CD8-positive, alpha-beta memory T cell (primary cell): Measurements from ENCODE around the gene ZNF467. TPM values are rescaled to one million over a fixed set of nuclear protein-coding genes. Genes with fewer than 3 reads are reported as not detected.

Experiments used
- CTCF ChIA-PET: fragments of 350-600 bp; sonication (Branson Sonifier 250); formaldehyde crosslinking; loops from one replicate; lab custom pipeline; 2021; ENCODE audit warnings: antibody characterized with exemption; lab: Charles Lee
- POLR2A ChIA-PET: fragments of 350-600 bp; sonication (Branson Sonifier 250); formaldehyde crosslinking; loops from one replicate; lab custom pipeline; 2021; ENCODE audit warnings: antibody characterized with exemption; lab: Charles Lee
- DNase-seq, 5 donors: peaks; one replicate each; pipeline versions ENCODE4 v3.0.0 to v3.0.0-alpha.2; 2020 to 2022; ENCODE audit warnings: mixed read lengths in 1 of 5
- H3K27ac ChIP-seq: one replicate; pipeline ENCODE4 v1.7.0; 2013; ENCODE audit warnings: low read depth, mild to moderate bottlenecking, low read length, moderate library complexity
- H3K27me3 ChIP-seq: 2 replicates; pipeline ENCODE4 v1.7.0; 2013; ENCODE audit warnings: low read length, mild to moderate bottlenecking; ENCODE audit not compliant: insufficient read depth, poor library complexity, severe bottlenecking
- H3K36me3 ChIP-seq: 2 replicates; pipeline ENCODE4 v1.7.0; 2013; ENCODE audit warnings: mild to moderate bottlenecking, low read length, moderate library complexity; ENCODE audit not compliant: insufficient read depth
- H3K4me1 ChIP-seq: 2 replicates; pipeline ENCODE4 v1.7.0; 2013; ENCODE audit warnings: mild to moderate bottlenecking, low read length, moderate library complexity; ENCODE audit not compliant: insufficient read depth
- H3K4me3 ChIP-seq: 2 replicates; pipeline ENCODE4 v1.7.0; 2013; ENCODE audit warnings: mild to moderate bottlenecking, low read length
- H3K9me3 ChIP-seq: 2 replicates; pipeline ENCODE4 v1.7.0; 2013; ENCODE audit warnings: mild to moderate bottlenecking, low read length
- H3K27ac Mint-ChIP-seq, 8 donors: one replicate each; pipeline ENCODE4 v1.8.0; 2020 to 2021; ENCODE audit warnings: mixed read lengths in 8 of 8, mild to moderate bottlenecking in 6 of 8, inconsistent platforms in 3 of 8, moderate library complexity in 3 of 8
- H3K27me3 Mint-ChIP-seq, 2 donors: one replicate each; pipeline ENCODE4 v1.8.0; 2020 to 2021; ENCODE audit warnings: mixed read lengths in 2 of 2, mild to moderate bottlenecking in 1 of 2, moderate library complexity in 1 of 2
- H3K36me3 Mint-ChIP-seq, 3 donors: one replicate each; pipeline ENCODE4 v1.8.0; 2020 to 2021; ENCODE audit warnings: mixed read lengths in 3 of 3, inconsistent platforms in 1 of 3, mild to moderate bottlenecking in 1 of 3
- H3K4me1 Mint-ChIP-seq, 3 donors: one replicate each; pipeline ENCODE4 v1.8.0; 2020 to 2021; ENCODE audit warnings: mixed read lengths in 3 of 3, inconsistent platforms in 1 of 3, mild to moderate bottlenecking in 1 of 3
- H3K4me3 Mint-ChIP-seq, 7 donors: one replicate each; pipeline ENCODE4 v1.8.0; 2020 to 2021; ENCODE audit warnings: mixed read lengths in 7 of 7, mild to moderate bottlenecking in 6 of 7, moderate library complexity in 4 of 7, inconsistent platforms in 2 of 7
- H3K9me3 Mint-ChIP-seq, 5 donors: one replicate each; pipeline ENCODE4 v1.8.0; 2020 to 2022; ENCODE audit warnings: mixed read lengths in 5 of 5, mild to moderate bottlenecking in 3 of 5, moderate library complexity in 2 of 5, inconsistent platforms in 1 of 5
- polyA plus RNA-seq: library from polyadenylated mRNA; unstranded; fragments of 300-500 nt; fragmentation: Illumina TruSeq; gene quantifications from one replicate; pipeline ENCODE4 v1.2.3, GENCODE V29; 2021
- total RNA-seq, 2 experiments: library from RNA; stranded (reverse); gene quantifications; one replicate each; pipeline ENCODE4 v1.2.3, GENCODE V29; 2021

ZNF467 gene
- total and polyA plus RNA-seq, 3 experiments from 2014 or later = 0.24 to 1.3 TPM; not detected in 1

DNA sequence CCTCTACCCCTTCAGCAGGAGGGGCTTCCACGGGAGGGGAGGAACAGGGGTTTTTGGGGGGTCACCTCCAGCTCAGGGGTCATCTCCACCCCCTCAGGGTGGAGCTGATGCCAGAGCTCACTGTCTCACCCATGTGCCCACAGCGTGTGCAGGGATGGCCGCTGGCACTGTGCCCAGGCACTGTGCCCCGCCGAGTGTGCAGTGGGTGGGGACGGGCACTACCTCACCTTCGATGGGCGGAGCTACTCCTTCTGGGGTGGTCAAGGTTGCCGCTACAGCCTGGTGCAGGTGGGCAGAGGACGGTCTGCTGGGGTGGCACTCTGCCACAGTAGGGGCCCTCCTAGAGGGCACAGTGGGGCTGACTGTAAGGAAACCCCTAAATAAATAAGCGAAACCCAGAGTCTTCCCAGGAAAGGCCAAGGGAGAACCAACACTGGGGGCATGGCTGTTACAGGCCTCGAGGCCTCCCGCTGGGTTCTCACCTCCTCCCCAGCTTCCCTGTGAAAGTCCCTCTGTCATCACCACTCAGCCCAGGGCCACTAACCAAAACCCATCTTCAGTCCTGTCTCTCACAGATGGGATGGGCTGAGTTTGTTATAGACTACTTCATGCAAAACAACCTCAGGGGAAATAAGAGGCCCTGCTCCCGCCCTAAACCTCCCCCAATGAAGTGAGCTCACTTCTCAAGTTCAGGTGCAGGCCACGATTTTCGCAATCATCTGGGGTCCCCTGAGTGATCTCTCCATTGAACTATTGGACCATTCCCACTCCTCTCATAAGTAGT lies 7.4 kb upstream of the ZNF467 start:
- H3K36me3 ChIP-seq = no peaks in the 10 kb centered on the region
- ChIA-PET POLR2A (no interaction called here), CTCF (no interaction called here)
- Mint-ChIP-seq H3K27ac (no peak overlapping the region), H3K9me3 (no peaks in the 10 kb centered on the region), H3K4me1 (no peaks in the 10 kb centered on the region), H3K4me3 (no peak overlapping the region), H3K36me3 (no peaks in the 10 kb centered on the region), H3K27me3 (no peaks in the 10 kb centered on the region)
- no peaks in the 10 kb centered on the region for H3K27me3 ChIP-seq
- H3K27ac ChIP-seq = no peak overlapping the region
- DNase-seq = no peak
- no peak overlapping the region for H3K4me3 ChIP-seq
- H3K9me3 ChIP-seq = no peaks in the 10 kb centered on the region
- H3K4me1 ChIP-seq = no peaks in the 10 kb centered on the region

DNA sequence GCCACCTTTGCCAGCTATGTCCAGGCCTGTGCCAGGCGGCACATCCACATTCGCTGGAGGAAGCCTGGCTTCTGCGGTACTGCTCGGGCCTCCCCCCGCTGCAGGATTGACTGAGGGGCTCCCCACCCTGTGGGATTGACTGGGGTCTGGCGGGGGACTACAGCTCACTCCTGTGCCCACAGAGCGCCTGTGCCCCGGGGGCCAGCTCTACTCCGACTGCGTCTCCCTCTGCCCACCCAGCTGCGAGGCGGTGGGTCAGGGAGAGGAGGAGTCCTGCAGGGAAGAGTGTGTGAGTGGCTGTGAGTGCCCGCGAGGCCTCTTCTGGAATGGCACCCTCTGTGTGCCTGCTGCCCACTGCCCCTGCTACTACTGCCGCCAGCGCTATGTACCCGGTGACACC lies 6.7 kb upstream of the ZNF467 start:
- Histone ChIP-seq H3K4me1 (no peaks in the 10 kb centered on the region), H3K27me3 (no peaks in the 10 kb centered on the region), H3K9me3 (no peaks in the 10 kb centered on the region), H3K4me3 (no peak overlapping the region), H3K27ac (no peak overlapping the region), H3K36me3 (no peaks in the 10 kb centered on the region)
- Mint-ChIP-seq H3K4me1 (peaks cover 0 to 4% (median 2%) of the 10 kb centered on the region in 3 donors), H3K27ac (no peak overlapping the region), H3K27me3 (no peaks in the 10 kb centered on the region), H3K9me3 (no peaks in the 10 kb centered on the region), H3K4me3 (no peak overlapping the region), H3K36me3 (no peaks in the 10 kb centered on the region)
- DNase-seq = no peak
- CTCF ChIA-PET = no interaction called here
- POLR2A ChIA-PET = no interaction called here

DNA sequence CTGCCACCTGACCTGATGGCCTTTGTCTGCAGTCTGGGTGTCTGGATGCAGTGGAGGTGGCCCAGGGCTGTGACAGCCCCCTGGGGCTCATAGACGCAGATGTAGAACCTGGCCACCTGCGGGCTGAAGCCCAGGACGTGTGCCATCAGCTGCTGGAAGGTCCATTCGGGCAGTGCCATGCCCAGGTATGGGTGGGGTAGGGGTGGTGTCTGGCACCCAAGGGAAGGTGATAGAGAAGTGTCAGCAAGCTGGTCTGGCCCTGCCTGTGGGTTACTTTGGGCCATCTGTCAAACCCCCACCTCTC lies 6.1 kb upstream of the ZNF467 start:
- DNase-seq = no peak
- H3K4me1 Mint-ChIP-seq = peaks cover 0 to 7% (median 2%) of the 10 kb centered on the region in 3 donors

DNA sequence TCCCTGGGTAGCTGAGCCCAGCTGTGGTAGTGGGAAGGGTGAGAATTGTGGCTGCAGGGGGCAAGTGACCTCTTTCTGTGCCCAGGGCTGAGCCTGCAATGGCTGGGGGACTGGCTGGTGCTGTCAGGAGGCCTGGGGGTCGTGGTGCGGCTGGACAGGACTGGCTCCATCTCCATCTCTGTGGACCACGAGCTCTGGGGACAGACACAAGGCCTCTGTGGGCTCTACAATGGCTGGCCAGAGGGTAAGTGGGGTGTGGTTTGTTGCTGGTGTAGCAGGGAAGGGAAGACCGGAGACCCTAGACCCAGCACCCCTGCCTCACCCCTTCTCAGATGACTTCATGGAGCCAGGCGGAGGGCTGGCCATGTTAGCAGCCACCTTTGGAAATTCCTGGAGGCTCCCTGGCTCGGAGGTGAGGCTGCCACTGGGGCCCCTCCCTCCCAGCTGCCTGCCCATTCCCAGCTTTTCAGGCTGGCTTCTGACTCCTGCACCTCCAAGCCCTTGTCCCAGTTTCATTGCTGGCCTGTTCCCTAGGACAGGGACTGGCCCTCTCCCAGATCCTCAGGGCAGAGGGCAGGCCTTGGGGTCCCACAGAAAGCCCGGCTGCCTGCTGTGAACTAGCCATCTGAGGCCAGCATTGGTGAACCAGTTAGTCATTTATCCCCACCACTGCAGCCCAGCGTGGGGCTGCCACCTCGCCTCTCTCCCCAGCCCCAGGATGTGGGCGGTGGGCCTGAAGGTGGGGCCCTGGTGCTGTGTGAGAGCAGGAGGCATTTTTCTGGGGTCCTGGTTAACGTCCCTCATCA lies 5.5 kb upstream of the ZNF467 start:
- no peaks in the 10 kb centered on the region for H3K27me3 Mint-ChIP-seq
- H3K9me3 Mint-ChIP-seq = no peaks in the 10 kb centered on the region
- DNase-seq = no peak
- H3K4me1 Mint-ChIP-seq = peaks cover 0 to 8% (median 4%) of the 10 kb centered on the region in 3 donors
- Histone ChIP-seq H3K9me3 (no peaks in the 10 kb centered on the region), H3K4me3 (no peak overlapping the region), H3K27me3 (no peaks in the 10 kb centered on the region), H3K4me1 (no peaks in the 10 kb centered on the region), H3K36me3 (no peaks in the 10 kb centered on the region), H3K27ac (no peak overlapping the region)
- H3K4me3 Mint-ChIP-seq = no peak overlapping the region
- CTCF ChIA-PET = no interaction called here
- no peak overlapping the region for H3K27ac Mint-ChIP-seq
- no peaks in the 10 kb centered on the region for H3K36me3 Mint-ChIP-seq
- POLR2A ChIA-PET = no interaction called here

More for the DNA sequence above, 6.1 kb upstream of the ZNF467 start:
- Mint-ChIP-seq H3K4me3 (no peak overlapping the region), H3K27me3 (no peaks in the 10 kb centered on the region), H3K9me3 (no peaks in the 10 kb centered on the region), H3K36me3 (no peaks in the 10 kb centered on the region), H3K27ac (no peak overlapping the region)
- Histone ChIP-seq H3K4me3 (no peak overlapping the region), H3K4me1 (no peaks in the 10 kb centered on the region), H3K27me3 (no peaks in the 10 kb centered on the region), H3K27ac (no peak overlapping the region), H3K9me3 (no peaks in the 10 kb centered on the region), H3K36me3 (no peaks in the 10 kb centered on the region)
- ChIA-PET CTCF (no interaction called here), POLR2A (no interaction called here)

DNA sequence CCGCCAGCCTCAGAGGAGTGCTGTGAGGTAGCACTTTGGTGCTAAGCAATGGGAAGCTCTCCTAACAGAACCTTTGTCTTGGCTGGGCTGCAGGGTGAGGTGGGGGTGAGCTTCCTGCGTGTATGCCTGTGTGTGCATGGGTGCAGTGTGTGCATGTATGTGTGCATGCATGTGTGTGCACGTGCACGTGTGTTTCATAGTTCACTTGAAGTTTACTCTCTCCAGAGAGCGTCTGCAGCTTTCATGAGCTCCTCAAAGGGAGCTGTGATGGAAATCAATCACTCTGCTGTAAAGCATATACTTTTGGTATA lies 4.9 kb upstream of the ZNF467 start:
- Mint-ChIP-seq H3K27me3 (no peaks in the 10 kb centered on the region), H3K36me3 (no peaks in the 10 kb centered on the region), H3K4me1 (peaks cover 0 to 8% (median 4%) of the 10 kb centered on the region in 3 donors), H3K9me3 (no peaks in the 10 kb centered on the region), H3K27ac (no peak overlapping the region), H3K4me3 (no peak overlapping the region)
- Histone ChIP-seq H3K4me1 (no peaks in the 10 kb centered on the region), H3K36me3 (no peaks in the 10 kb centered on the region), H3K27me3 (no peaks in the 10 kb centered on the region), H3K27ac (no peak overlapping the region), H3K4me3 (no peak overlapping the region), H3K9me3 (no peaks in the 10 kb centered on the region)
- DNase-seq = no peak
- ChIA-PET POLR2A (no interaction called here), CTCF (no interaction called here)

DNA sequence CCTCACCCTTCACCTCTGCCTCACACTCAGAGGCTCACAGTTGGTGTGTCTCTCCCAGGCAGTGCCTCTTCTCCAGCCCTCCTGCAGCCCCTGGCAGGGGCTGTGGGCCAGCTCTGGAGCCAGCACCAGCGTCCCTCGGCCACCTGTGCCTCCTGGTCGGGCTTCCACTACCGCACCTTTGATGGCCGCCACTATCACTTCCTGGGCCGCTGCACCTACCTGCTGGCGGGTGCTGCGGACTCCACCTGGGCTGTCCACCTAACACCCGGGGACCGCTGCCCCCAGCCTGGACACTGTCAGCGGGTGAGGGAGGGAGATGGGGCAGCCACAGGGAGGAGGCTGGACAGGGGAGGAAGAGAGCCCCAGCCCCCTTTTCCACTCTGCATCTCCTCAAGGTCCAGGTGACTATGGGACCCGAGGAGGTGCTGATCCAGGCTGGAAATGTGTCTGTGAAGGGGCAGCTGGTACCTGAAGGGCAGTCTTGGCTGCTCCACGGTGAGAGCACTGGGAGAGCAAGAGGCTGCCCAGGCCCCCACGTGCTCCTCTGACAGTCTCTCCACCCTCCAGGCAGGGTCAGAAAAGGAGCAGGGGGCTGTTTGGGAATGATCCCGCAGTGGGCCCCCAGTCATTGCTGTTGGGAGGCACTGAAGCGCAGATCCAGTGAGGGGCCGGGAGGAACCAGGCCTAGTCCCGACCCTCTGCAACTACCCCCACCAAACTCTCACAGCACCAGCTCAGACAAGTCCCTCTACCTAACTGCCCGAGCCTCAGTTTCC lies 4.4 kb upstream of the ZNF467 start:
- CTCF ChIA-PET = no interaction called here
- no peaks in the 10 kb centered on the region for H3K4me1 ChIP-seq
- no peaks in the 10 kb centered on the region for H3K9me3 Mint-ChIP-seq
- H3K4me3 ChIP-seq = no peak overlapping the region
- H3K4me3 Mint-ChIP-seq = no peak overlapping the region
- H3K27ac Mint-ChIP-seq = no peak overlapping the region
- no peaks in the 10 kb centered on the region for H3K27me3 ChIP-seq
- H3K36me3 Mint-ChIP-seq = no peaks in the 10 kb centered on the region
- H3K9me3 ChIP-seq = no peaks in the 10 kb centered on the region
- peaks cover 0 to 8% (median 4%) of the 10 kb centered on the region in 3 donors for H3K4me1 Mint-ChIP-seq
- no peaks in the 10 kb centered on the region for H3K36me3 ChIP-seq
- no peak overlapping the region for H3K27ac ChIP-seq
- no peaks in the 10 kb centered on the region for H3K27me3 Mint-ChIP-seq
- DNase-seq = no peak
- POLR2A ChIA-PET = no interaction called here

DNA sequence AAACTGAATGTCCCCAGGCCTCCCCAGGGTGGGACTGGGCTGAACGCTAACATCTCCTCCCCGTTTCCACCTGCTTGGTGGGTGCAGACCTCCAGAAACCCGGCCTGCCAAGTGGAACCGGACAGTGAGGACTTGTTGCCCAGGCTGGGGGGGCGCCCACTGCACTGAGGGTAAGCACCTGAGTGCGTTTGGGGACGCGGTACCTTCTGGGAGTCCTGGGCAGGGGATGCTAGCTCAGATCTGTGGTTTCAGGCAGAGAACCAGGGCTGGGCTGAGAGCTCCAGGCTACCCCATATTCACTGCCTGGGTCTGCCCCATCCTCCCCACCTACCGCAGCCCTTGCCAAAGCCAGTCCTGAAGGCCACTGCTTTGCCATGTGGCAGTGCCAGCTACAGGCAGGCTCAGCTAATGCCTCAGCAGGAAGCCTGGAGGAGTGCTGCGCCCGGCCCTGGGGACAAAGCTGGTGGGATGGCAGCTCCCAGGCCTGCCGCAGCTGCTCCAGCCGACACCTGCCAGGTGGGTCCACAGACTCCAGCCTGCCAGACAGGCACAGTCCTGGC lies 3.5 kb upstream of the ZNF467 start:
- Mint-ChIP-seq H3K36me3 (no peaks in the 10 kb centered on the region), H3K4me1 (peaks cover 0 to 8% (median 4%) of the 10 kb centered on the region in 3 donors), H3K9me3 (no peaks in the 10 kb centered on the region), H3K27ac (no peak overlapping the region), H3K4me3 (no peak overlapping the region), H3K27me3 (no peaks in the 10 kb centered on the region)
- POLR2A ChIA-PET = no interaction called here
- H3K27ac ChIP-seq = no peak overlapping the region
- no peaks in the 10 kb centered on the region for H3K4me1 ChIP-seq
- H3K9me3 ChIP-seq = no peaks in the 10 kb centered on the region
- no peaks in the 10 kb centered on the region for H3K36me3 ChIP-seq
- no peaks in the 10 kb centered on the region for H3K27me3 ChIP-seq
- H3K4me3 ChIP-seq = no peak overlapping the region
- DNase-seq = no peak
- CTCF ChIA-PET = no interaction called here

DNA sequence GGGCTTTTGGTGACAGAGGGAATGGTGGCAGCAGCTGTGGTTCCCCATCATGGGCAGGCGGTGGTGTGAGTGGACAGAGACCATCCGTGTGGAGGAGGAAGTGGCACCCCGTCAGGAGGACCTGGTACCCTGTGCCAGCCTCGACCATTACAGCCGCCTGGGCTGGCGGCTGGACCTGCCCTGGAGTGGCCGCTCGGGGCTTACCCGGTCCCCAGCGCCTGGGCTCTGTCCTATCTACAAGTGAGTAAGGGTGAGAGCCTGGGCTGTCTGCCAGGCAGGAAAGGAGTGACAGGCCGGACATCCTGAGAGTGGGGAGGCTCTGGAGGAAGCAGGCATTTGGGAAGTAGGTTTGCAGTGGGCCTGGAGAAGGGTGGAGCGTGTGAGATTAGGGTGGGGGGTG lies 2.9 kb upstream of the ZNF467 start:
- no peak for DNase-seq
- CTCF ChIA-PET = no interaction called here

More for the DNA sequence above, 2.9 kb upstream of the ZNF467 start:
- POLR2A ChIA-PET = no interaction called here
- H3K36me3 Mint-ChIP-seq = no peaks in the 10 kb centered on the region
- no peak overlapping the region for H3K4me3 ChIP-seq
- peaks cover 2% of the 10 kb centered on the region for H3K4me1 ChIP-seq
- no peaks in the 10 kb centered on the region for H3K27me3 Mint-ChIP-seq
- H3K27ac ChIP-seq = no peak overlapping the region
- no peaks in the 10 kb centered on the region for H3K9me3 Mint-ChIP-seq
- no peaks in the 10 kb centered on the region for H3K27me3 ChIP-seq
- H3K4me1 Mint-ChIP-seq = peaks cover 0 to 9% (median 4%) of the 10 kb centered on the region in 3 donors
- no peak overlapping the region for H3K27ac Mint-ChIP-seq
- H3K9me3 ChIP-seq = no peaks in the 10 kb centered on the region
- H3K4me3 Mint-ChIP-seq = no peak overlapping the region
- no peaks in the 10 kb centered on the region for H3K36me3 ChIP-seq
